Measurements from ENCODE around the gene ISG15. TPM values are rescaled to one million over a fixed set of nuclear protein-coding genes. Genes with fewer than 3 reads are reported as not detected.

ISG15 gene
- total and polyA plus RNA-seq, 12 donors = 1.7 to 308 (median 24.3) TPM

DNA sequence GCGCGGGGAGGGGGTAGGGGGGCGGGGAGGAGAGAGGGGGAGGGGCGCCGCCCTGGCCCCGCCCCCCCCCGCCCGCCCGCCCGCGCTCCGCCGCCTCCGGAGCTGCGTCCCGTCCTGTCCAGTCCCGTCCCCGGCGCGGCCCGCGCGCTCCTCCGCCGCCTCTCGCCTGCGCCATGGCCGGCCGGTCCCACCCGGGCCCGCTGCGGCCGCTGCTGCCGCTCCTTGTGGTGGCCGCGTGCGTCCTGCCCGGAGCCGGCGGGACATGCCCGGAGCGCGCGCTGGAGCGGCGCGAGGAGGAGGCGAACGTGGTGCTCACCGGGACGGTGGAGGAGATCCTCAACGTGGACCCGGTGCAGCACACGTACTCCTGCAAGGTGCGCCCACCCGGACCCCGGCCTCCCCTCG lies 6.7 kb downstream of the ISG15 start, which contains the start of gene AGRN:
AGRN (plus strand) TSS at position 121 of the 405 bp plus-strand sequence; CDS start at position 174, 53 bp downstream.
- peak in 4 of 7 donors; percentile 49 to 62 (median 52) for DNase-seq
- intact Hi-C loops (cut with DNase I) = no loop called here

GRCh38 chr1:1020415-1021009 lies 7.2 kb downstream of the ISG15 start:
- Histone ChIP-seq H3K27ac (peak overlapping the region in 1 of 5 donors; percentile 96), H3K9me3 (replicated peaks in 1 of 3) (no peaks in the 10 kb centered on the region), H3K36me3 (replicated peaks in 1 of 2) (no peaks in the 10 kb centered on the region), H3K4me3 (peak overlapping the region in 2 of 4 donors; percentile 43 to 97), H3K4me1 (replicated peaks in 1 of 2) (peaks cover 12 to 16% of the 10 kb centered on the region in 2 donors), H3K27me3 (peaks cover 13% of the 10 kb centered on the region)
- no peak for DNase-seq
- WGBS, 4 donors = 0 to 1% (median 1%) methylated on average over 5 to 58 of the region's 59 CpGs; no CpG with 5 or more reads in 1 of the 4 donors
- no peak for TF ChIP-seq POLR2A (IDR thresholded peaks at IDR 0.05)
- TF ChIP-seq, protein P1, sequence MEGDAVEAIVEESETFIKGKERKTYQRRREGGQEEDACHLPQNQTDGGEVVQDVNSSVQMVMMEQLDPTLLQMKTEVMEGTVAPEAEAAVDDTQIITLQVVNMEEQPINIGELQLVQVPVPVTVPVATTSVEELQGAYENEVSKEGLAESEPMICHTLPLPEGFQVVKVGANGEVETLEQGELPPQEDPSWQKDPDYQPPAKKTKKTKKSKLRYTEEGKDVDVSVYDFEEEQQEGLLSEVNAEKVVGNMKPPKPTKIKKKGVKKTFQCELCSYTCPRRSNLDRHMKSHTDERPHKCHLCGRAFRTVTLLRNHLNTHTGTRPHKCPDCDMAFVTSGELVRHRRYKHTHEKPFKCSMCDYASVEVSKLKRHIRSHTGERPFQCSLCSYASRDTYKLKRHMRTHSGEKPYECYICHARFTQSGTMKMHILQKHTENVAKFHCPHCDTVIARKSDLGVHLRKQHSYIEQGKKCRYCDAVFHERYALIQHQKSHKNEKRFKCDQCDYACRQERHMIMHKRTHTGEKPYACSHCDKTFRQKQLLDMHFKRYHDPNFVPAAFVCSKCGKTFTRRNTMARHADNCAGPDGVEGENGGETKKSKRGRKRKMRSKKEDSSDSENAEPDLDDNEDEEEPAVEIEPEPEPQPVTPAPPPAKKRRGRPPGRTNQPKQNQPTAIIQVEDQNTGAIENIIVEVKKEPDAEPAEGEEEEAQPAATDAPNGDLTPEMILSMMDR (IDR thresholded peaks at IDR 0.05) = no peak
- intact Hi-C loops (cut with DNase I) = no loop called here

More for the DNA sequence above, 6.7 kb downstream of the ISG15 start, which contains the start of gene AGRN:
- no peak for TF ChIP-seq POLR2A (IDR thresholded peaks at IDR 0.05)
- TF ChIP-seq, protein P1 (IDR thresholded peaks at IDR 0.05) = no peak
- H3K27ac ChIP-seq = peak within 1 kb of the TSS in 3 of 5 donors; percentile 64 to 96 (median 75)
- no peaks in the 10 kb centered on the region for H3K36me3 ChIP-seq (replicated peaks in 1 of 2)
- peaks cover 12 to 16% of the 10 kb centered on the region in 2 donors for H3K4me1 ChIP-seq (replicated peaks in 1 of 2)
- peaks cover 13% of the 10 kb centered on the region for H3K27me3 ChIP-seq
- H3K4me3 ChIP-seq = peak within 1 kb of the TSS in 2 of 4 donors; percentile 43 to 97
- no peaks in the 10 kb centered on the region for H3K9me3 ChIP-seq (replicated peaks in 1 of 3)
- 0 to 3% (median 0%) methylated on average over 7 to 48 of the region's 58 CpGs for WGBS, 4 donors

DNA sequence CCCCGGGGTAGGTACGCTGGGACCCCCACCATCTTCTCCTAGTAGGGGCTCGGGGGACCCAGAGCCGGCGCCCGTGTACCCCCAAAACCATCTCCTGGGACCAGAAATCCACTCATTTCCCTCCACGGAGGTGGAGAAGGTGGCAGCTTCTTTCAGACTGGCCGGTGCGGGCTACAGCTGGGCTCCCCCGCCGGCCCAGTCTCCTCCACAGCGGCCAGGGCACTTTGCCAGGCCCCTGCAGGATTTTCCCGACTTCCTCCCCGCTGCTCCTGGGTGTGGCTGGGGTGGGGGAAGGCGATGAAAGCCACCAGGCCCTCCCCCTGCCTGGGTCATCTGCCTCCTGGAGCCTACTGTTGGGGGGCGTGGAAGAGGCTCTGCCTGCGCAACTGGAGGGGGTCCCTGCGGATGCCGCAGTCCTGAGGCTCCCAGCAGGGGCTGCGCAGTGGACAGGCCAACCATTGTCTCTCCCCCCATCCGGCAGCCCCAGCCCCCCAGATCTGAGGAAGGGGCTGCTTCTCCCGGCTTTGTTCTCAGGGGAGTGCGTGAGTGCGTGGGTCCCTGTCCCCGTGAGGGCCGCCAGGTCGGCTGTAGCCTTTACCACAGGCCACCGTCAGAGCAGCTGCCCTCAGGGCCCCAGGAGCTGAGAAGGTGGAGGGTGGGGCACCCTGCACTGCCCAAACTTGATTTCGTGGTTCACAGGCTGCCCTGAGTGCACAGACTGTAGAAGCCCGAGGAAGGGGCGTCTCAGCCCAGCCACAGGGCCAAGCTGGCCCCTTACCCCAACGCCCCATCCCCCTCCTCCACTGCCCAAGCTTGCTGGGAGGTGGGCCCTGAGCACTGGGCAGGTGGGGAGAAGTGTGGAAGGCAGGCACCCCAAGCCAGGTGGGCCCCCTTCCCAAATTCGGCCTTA lies 8.0 kb downstream of the ISG15 start:
- WGBS, 4 donors = 13 to 26% (median 25%) methylated on average over 11 to 33 of the region's 33 CpGs
- TF ChIP-seq, protein P1 (IDR thresholded peaks at IDR 0.05) = no peak
- no peak for TF ChIP-seq POLR2A (IDR thresholded peaks at IDR 0.05)
- H3K27ac ChIP-seq = no peak overlapping the region
- peak in 6 of 7 donors; percentile 44 to 65 (median 50) for DNase-seq
- H3K4me1 ChIP-seq (replicated peaks in 1 of 2) = peaks cover 12 to 16% of the 10 kb centered on the region in 2 donors
- H3K9me3 ChIP-seq (replicated peaks in 1 of 3) = no peaks in the 10 kb centered on the region
- peak overlapping the region in 1 of 4 donors; percentile 97 for H3K4me3 ChIP-seq
- intact Hi-C loops (cut with DNase I) = no loop called here
- no peaks in the 10 kb centered on the region for H3K36me3 ChIP-seq (replicated peaks in 1 of 2)
- H3K27me3 ChIP-seq = peaks cover 13% of the 10 kb centered on the region

GRCh38 chr1:1021920-1022259 lies 8.6 kb downstream of the ISG15 start:
- Histone ChIP-seq H3K9me3 (replicated peaks in 1 of 3) (no peaks in the 10 kb centered on the region), H3K4me3 (no peak overlapping the region), H3K36me3 (replicated peaks in 1 of 2) (no peaks in the 10 kb centered on the region), H3K4me1 (replicated peaks in 1 of 2) (peaks cover 12 to 16% of the 10 kb centered on the region in 2 donors), H3K27ac (no peak overlapping the region), H3K27me3 (peaks cover 13% of the 10 kb centered on the region)
- DNase-seq = no peak
- intact Hi-C loops (cut with DNase I) = no loop called here
- WGBS, 4 donors = 84 to 93% (median 87%) methylated on average over 5 to 10 of the region's 10 CpGs
- TF ChIP-seq, protein P1 (IDR thresholded peaks at IDR 0.05) = no peak
- TF ChIP-seq POLR2A (IDR thresholded peaks at IDR 0.05) = no peak
